Osteocyte (in vitro differentiated cells): Measurements from ENCODE around the gene MCRS1. TPM values are rescaled to one million over a fixed set of nuclear protein-coding genes. Genes with fewer than 3 reads are reported as not detected.
"Not testable (repeated sequence)": the region's sequence is repeated elsewhere in the genome, so short reads cannot be mapped to it uniquely, and the experiment has no call there.

Experiments used
- DNase-seq: peaks from one replicate; pipeline ENCODE4 v3.0.0; 2021; ENCODE audit warnings: mixed read lengths; ENCODE audit not compliant: unreplicated experiment; ENCODE audit errors: extremely low spot score
- H3K27ac Mint-ChIP-seq: one replicate; pipeline ENCODE4 v1.8.0; 2021; ENCODE audit warnings: mild to moderate bottlenecking, mixed read lengths; ENCODE audit not compliant: unreplicated experiment
- H3K27me3 Mint-ChIP-seq: one replicate; pipeline ENCODE4 v1.8.0; 2021; ENCODE audit warnings: mixed read lengths; ENCODE audit not compliant: unreplicated experiment
- H3K36me3 Mint-ChIP-seq: one replicate; pipeline ENCODE4 v1.8.0; 2021; ENCODE audit warnings: mixed read lengths; ENCODE audit not compliant: unreplicated experiment
- H3K4me1 Mint-ChIP-seq: one replicate; pipeline ENCODE4 v1.8.0; 2021; ENCODE audit warnings: mixed read lengths; ENCODE audit not compliant: unreplicated experiment
- H3K4me3 Mint-ChIP-seq: one replicate; pipeline ENCODE4 v1.8.0; 2021; ENCODE audit warnings: mild to moderate bottlenecking, moderate library complexity, mixed read lengths; ENCODE audit not compliant: unreplicated experiment
- H3K9me3 Mint-ChIP-seq: one replicate; pipeline ENCODE4 v1.8.0; 2021; ENCODE audit warnings: mixed read lengths; ENCODE audit not compliant: unreplicated experiment
- total RNA-seq: library from RNA; stranded (reverse); gene quantifications from 2 replicates; pipeline ENCODE4 v1.2.1, GENCODE V29; 2021
- TF ChIP-seq, protein P1 (sequence below): fragments of 200-600 bp; sonication (generic); IDR thresholded peaks from 2 replicates; pipeline ENCODE4 v1.5.0; 2021; ENCODE audit warnings: antibody characterized with exemption, mild to moderate bottlenecking, moderate library complexity

Gene MCRS1
- total RNA-seq, 1 donor from 2014 or later = 69.3 TPM

DNA sequence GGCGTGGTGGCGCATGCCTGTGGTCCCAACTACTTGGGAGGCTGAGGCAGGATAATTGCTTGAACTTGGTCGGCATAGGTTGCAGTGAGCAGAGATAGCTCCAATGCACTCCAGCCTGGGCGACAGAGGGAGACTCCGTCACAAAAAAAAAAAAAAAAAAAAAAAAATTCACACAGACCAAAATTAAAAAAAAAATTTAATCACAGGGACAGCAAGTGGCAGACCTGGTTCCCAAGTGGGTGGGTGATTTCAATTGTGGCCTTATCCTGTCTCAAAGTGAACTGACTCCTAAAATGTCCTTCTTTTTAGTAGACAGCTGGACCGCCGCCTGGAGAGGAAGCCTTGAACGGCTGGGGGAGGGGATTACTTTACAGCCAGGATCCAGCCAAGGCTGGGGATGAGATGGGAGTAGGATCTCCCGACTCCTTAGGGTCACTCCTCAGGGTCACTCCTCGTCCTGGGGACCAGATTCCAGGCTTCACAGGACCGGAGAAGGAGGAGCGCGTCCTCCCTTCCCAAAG, 30.7 kb downstream of the MCRS1 start:
- Mint-ChIP-seq H3K27me3 (peaks cover 15% of the 10 kb centered on the region), H3K27ac (no peak overlapping the region)

DNA sequence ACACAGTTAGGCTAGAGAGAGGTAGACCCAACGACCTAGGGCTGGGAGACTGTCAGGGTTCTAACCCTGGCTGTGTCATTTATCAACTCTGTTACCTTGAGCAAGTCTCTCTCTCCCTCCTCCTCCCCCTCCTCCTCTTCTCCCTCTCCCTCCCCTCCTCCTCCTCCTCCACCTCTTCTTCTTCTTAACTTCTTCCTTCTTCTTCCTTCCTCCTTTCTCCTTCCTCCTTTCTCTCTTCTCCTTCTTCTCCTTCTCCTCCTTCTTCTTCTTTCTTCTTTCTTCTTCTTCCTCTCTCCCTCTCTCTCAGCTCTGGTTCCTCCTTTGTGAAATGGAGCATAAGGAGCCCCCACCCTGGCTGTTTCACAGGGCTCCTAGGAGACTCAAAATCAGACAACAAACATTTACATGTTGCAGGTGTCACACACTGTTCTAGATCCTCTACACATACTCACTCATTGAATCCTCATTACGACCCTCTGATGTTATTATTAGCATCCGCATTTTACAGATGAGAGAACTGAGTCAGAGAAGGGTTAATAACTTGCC, 31.3 kb downstream of the MCRS1 start:
- no peak overlapping the region for H3K4me3 Mint-ChIP-seq
- peaks cover 15% of the 10 kb centered on the region for H3K27me3 Mint-ChIP-seq
- no peak overlapping the region for H3K27ac Mint-ChIP-seq
- no peaks in the 10 kb centered on the region for H3K9me3 Mint-ChIP-seq
- peaks cover 11% of the 10 kb centered on the region for H3K4me1 Mint-ChIP-seq
- peak; percentile 17 for DNase-seq
- TF ChIP-seq, protein P1, sequence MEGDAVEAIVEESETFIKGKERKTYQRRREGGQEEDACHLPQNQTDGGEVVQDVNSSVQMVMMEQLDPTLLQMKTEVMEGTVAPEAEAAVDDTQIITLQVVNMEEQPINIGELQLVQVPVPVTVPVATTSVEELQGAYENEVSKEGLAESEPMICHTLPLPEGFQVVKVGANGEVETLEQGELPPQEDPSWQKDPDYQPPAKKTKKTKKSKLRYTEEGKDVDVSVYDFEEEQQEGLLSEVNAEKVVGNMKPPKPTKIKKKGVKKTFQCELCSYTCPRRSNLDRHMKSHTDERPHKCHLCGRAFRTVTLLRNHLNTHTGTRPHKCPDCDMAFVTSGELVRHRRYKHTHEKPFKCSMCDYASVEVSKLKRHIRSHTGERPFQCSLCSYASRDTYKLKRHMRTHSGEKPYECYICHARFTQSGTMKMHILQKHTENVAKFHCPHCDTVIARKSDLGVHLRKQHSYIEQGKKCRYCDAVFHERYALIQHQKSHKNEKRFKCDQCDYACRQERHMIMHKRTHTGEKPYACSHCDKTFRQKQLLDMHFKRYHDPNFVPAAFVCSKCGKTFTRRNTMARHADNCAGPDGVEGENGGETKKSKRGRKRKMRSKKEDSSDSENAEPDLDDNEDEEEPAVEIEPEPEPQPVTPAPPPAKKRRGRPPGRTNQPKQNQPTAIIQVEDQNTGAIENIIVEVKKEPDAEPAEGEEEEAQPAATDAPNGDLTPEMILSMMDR = no peak
- H3K36me3 Mint-ChIP-seq = no peaks in the 10 kb centered on the region

More for the DNA sequence above, 30.7 kb downstream of the MCRS1 start:
- TF ChIP-seq, protein P1 = no peak
- Mint-ChIP-seq H3K36me3 (no peaks in the 10 kb centered on the region), H3K9me3 (no peaks in the 10 kb centered on the region), H3K4me3 (peak overlapping the region; percentile 71), H3K4me1 (peaks cover 11% of the 10 kb centered on the region)
- DNase-seq = no peak

DNA sequence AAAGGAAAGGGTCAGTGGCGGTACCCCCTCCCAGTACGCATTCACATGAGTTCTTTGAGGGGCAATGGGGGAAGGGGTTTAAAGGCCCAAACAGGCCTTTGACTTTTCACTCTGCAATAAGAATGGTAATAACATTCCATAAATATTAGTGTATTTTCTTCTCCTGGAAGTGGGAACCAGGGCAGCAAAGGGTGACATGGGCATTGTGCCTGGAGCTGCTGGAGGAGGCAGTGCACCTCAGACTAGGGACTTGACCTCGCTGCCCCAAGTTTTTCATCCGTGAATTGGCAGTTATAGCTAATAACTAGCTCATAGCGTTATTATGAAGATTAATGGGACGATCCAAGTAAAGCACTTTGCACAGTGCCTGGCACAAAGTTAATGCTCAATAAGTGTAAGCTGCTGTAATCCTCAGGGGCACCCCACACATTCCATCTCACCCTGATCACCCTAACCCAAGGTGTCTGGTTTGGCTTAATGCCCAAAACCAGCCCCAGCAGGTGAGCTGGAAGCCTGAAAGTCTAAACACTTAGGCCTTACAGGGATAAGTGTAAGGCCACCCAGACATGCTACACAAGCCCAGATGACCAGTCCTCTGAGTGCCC, 31.9 kb downstream of the MCRS1 start:
- Mint-ChIP-seq H3K27ac (no peak overlapping the region), H3K36me3 (no peaks in the 10 kb centered on the region), H3K4me3 (no peak overlapping the region), H3K9me3 (no peaks in the 10 kb centered on the region), H3K4me1 (peaks cover 11% of the 10 kb centered on the region), H3K27me3 (peaks cover 15% of the 10 kb centered on the region)
- TF ChIP-seq, protein P1 = no peak
- DNase-seq = no peak

DNA sequence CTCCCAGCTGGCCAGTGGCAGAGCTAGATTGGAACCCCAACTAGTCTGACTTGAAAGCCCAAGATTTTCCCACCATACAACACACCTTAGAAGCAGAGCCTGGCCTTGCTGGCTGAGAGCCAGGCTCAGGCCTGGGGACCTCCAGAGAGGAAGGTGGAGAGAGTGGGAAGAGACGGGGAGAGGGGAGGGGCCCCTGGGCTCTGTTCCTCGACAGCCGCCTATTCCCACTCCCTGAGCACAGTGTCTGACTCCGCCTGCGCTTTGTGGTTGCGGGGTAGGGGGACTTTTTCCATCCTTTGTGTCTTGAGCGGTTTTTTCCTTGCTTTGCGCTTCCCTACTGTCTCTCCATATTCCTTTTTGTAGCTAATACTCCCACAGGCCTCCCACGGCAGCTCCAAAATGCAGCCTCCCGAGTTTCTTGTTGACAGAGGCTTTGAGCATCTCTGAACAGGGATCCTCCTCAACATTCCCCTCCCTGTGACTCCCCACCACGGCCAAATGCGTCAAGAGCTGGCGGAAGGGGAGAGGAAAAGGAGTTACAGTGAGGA, 33.1 kb downstream of the MCRS1 start:
- Mint-ChIP-seq H3K36me3 (peaks cover 3% of the 10 kb centered on the region), H3K4me3 (no peak overlapping the region), H3K9me3 (no peaks in the 10 kb centered on the region), H3K4me1 (peaks cover 9% of the 10 kb centered on the region), H3K27ac (no peak overlapping the region), H3K27me3 (peaks cover 11% of the 10 kb centered on the region)
- TF ChIP-seq, protein P1 = no peak
- DNase-seq = peak; percentile 67

DNA sequence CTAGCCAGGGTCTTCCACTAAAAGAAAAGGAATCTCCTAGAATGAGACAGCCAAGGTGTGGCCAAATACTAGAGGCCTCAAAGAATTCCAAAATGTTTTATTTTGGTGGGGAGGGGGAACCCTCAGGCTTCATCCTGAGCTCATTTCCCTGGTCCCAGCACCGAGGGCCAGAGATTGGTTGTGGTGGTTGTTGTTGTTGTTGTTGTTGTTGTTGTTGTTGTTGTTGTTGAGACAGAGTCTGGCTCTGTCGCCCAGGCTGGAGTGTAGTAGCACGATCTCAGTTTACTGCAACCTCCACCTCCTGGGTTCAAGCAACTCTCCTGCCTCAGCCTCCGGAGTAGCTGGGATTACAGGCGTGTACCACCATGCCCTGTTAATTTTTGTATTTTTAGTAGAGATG, 33.8 kb downstream of the MCRS1 start:
- H3K4me1 Mint-ChIP-seq, DNase-seq, H3K27ac Mint-ChIP-seq, H3K4me3 Mint-ChIP-seq, H3K27me3 Mint-ChIP-seq, H3K36me3 Mint-ChIP-seq, H3K9me3 Mint-ChIP-seq: not testable (repeated sequence)
